ENCODE results near the gene AOPEP. TPM values are rescaled to one million over a fixed set of nuclear protein-coding genes. Genes with fewer than 3 reads are reported as not detected.

Gene AOPEP
- total RNA-seq, 1 donor from 2014 or later, result 180 TPM

DNA sequence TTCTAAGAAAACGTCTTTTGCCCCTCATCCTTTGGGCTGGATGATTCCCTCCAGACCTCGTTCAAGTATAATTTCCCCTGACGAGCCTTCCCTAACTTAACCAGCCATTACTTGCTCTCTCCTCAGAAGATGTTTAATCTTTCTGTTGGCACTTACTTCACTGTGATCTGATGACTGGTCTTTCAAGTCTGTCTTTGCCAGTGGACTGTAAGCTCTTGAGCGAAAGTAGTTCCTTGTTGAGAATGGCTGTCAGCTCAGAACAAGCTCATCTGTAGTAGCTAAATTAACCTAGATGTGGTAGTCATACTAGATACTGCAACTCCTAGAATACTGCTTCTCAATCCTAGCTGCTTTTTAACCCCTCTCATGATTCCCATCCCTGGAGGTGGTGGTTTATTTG, 125.0 kb downstream of the AOPEP start:
- ATAC-seq, result no peak
- DNase-seq (ENCODE audit: missing footprints), result no peak
- intact Hi-C loops (cut with DNase I), result no loop called here

DNA sequence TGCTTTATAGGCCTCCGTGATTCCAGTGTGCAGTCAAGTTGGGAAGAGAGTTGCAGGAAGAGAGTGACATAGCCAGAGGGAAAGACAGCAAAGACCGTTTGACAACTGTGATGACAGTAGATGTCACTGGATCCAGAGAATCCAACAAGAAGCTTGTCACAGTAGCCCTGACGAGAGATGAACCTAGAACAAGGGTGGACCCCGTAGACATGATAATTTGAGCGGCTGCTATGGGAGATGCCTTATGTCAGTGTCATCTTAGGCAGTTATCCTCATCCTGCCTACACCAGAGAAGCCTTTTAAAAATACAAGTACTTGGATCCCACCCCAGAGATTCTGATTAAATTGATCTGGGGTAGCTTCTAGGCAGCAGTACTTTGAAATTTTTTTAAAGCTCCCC, 125.4 kb downstream of the AOPEP start:
- no peak for ATAC-seq
- intact Hi-C loops (cut with DNase I), result no loop called here
- no peak for DNase-seq (ENCODE audit: missing footprints)

DNA sequence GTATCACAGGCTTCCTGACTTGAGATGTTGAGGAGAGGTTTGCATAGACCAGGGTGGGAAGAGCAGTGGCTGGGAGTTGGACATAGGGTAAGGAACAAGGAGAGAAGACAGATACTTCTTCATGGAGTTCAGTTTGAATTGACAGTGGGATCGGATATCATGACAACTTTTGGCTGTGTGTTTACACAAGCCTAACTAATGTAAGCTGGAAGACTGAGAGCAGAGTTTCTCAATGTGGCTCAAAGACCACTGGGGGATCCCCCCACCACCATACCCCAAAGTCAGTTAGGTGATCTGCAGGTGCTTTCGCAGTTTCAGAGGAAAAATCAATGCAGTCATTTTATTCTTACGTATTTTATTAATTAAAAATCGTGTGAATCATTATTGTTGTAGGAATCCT, 125.9 kb downstream of the AOPEP start:
- DNase-seq (ENCODE audit: missing footprints) (no peak), ATAC-seq (no peak)
- intact Hi-C loops (cut with DNase I), result no loop called here

DNA sequence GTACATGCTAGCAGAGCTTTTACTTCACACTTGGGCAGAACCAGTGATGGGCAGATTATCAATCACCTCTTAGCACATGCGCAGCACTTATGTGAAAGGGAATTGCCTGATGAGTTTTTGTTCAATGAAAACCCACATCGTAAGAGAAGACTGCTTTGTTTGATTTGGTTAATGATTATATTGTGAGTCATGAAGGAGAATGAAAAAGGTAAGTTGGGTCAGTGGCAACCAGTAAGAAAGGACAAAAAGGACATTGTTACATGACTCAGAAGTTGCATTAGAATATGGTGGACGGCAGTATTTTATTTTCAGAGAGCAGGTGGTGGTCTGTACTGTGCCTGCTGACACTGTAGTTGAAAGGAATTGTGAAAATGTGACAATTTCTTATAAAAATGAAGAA, 127.4 kb downstream of the AOPEP start:
- intact Hi-C loops (cut with DNase I), result no loop called here
- DNase-seq (ENCODE audit: missing footprints) (no peak), ATAC-seq (no peak)

DNA sequence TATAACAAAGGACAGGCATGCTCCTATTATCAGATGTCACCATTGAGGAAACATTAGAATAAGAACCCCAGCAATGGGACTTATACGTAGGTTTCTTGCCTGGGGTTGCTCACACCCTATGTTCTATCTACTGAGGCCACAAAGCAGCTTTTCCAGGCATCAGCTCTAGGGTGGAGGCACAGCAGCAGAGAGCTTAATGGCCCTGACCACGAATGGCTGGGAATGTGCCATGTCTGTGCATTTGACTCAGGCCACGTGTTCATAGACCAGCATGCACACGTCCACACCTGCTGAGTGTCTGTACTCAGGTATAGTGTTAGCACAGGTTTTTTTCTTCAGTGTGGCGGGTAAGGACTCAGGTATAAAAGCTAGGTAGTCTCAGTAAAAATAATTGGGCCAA, 129.4 kb downstream of the AOPEP start:
- DNase-seq (ENCODE audit: missing footprints) (no peak), ATAC-seq (no peak)
- intact Hi-C loops (cut with DNase I), result no loop called here

DNA sequence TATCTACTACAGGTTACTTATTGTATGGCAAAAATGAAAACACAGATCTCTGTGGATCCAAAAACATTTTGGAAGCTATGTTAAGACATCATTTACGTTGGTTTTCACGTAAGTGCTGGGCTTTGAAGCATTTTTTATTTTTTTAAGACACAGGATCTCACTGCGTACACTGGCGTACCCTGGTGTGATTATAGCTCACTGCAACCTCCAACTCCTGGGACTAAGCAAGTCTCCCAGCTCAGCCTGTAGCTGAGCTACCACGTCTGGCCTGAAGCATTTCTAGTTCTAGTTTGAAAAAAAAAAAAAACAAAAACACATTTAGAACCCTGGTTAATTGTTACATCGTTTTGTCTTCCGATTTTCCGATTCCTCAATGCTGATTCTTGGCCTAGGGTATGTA, 131.3 kb downstream of the AOPEP start:
- ATAC-seq, result no peak
- DNase-seq (ENCODE audit: missing footprints), result no peak
- intact Hi-C loops (cut with DNase I), result no loop called here

DNA sequence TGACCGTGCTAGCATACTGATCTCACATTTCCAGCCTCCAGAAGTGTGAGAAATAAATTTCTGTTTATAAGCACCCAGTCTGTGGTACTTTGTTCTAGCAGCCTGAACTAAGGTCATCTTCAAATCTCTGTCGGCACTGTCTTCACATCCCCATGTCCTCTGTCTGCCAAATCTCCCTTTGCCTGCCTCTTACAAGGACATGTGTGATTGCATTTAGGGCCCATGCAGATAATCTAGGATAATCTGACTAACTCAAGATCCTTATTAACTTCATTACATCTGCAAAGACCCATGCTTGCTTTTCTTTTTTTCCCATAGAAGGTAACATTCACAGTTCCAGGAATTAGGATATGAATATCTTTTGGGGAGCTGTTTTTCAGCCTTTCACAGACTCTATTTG, 132.7 kb downstream of the AOPEP start:
- DNase-seq (ENCODE audit: missing footprints), result no peak
- ATAC-seq, result no peak
- intact Hi-C loops (cut with DNase I), result no loop called here

DNA sequence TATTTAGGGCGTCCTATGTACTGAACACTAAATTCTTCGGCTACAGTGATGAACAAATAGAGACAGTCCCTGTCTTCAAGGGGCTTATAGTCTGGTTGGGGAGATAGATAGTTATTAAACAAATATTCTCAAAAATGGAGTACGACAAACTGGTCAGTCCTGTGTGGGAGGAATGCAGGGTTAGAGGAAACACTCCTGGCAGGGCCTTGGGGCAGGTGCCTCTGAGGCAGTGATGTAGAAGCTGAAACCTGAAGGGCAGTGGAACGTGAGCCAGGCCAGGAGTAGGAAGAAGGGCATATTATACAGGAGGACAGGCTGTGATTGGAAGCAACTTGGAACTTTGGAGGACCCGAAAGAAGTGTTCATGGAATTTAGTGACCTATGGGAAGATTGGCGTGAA, 133.4 kb downstream of the AOPEP start:
- no peak for DNase-seq (ENCODE audit: missing footprints)
- intact Hi-C loops (cut with DNase I), result no loop called here
- no peak for ATAC-seq

DNA sequence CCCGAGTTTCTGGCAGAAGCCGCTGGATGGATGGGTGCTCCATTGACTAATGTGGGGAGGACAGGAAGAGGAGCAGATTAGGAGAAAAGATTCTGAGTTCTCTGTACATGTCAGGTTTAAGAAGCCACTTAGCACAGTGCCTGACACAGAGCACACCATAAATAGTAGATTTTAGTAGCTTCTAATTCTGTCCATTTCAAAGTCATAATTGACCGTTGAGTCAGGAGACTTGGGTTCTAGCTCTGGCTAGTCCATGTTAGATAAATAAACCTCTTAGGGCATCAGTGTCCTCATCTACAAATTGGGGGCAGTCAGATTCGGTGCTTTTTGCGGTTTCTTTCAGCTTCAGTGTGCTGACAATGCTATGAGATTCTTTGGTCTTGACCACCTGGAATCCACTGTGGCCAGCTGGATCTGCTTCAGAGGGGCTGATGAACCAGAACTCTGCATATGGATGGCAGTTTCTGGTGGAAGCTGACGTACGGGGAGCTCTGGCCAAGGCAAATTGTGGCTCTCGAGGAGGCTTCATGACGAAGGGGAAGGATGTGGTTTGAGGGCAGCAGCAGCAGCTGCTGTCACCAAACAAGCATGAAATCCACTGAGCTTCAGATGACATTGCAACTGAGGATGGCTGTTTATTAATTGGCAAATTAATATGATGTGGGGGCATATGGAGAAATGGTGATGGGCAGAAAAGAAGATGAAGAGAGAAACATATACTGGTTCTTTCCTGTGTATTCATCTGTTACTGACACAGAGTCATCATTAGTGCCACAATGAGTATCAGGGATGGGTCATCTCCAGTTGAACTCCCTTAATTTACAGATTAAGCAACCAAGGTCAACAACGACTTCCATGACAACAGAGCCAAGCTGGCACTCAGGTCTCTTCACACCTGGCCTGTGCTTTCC, 134.4 kb downstream of the AOPEP start:
- DNase-seq (ENCODE audit: missing footprints) (no peak), ATAC-seq (no peak)
- intact Hi-C loops (cut with DNase I), result no loop called here

DNA sequence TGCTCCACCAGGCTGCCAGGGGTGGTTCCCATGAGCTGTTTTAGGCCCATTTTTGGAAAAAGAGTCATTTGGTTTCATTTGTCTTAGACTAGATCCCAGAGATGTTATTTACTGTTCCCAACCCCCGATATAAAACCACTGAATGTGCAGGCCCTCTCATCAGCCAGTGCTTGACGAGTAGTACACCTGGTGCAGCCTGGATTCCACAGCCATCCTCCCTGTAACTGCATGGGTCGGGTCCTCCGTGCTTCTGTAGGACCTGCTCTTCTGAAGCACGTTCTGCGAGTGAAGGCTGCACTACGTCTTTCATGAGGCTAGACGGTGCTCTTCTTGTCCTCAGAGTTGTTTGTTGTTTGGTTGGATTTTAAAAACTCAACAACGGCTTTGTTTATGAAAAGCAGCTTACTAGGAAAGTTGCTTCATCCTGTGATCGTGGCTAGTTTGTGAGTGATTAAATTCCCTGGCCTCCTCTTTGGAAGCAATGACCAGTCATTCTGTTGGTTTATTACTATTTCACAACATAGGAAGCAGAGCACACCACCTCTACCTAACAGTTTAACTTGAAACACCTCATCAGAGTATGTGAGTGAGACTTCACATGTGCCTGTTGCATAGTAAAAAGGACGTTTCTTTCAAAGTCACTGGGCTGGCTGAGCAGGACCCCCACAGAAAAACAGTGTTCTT, 135.2 kb downstream of the AOPEP start:
- DNase-seq (ENCODE audit: missing footprints) (no peak), ATAC-seq (no peak)
- intact Hi-C loops (cut with DNase I), result no loop called here

DNA sequence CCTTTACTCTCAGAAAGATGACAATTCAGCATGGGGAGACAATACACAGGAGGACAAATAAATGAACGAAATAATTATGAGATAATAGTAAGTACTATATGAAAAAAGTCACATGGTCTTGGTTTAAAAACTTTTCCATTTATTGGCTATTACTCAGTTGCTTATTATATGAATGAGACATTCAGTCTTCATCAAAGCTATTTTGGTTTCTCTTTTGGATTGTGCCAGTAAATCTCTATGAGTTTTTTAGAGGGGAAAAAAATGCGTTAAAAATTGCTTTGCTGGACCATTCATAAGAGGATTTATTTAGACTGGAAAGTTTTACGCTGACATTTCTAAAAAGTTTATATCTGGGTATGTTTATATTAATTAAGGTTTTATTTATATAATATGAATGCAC, 137.7 kb downstream of the AOPEP start:
- no peak for ATAC-seq
- DNase-seq (ENCODE audit: missing footprints), result no peak
- intact Hi-C loops (cut with DNase I), result no loop called here

DNA sequence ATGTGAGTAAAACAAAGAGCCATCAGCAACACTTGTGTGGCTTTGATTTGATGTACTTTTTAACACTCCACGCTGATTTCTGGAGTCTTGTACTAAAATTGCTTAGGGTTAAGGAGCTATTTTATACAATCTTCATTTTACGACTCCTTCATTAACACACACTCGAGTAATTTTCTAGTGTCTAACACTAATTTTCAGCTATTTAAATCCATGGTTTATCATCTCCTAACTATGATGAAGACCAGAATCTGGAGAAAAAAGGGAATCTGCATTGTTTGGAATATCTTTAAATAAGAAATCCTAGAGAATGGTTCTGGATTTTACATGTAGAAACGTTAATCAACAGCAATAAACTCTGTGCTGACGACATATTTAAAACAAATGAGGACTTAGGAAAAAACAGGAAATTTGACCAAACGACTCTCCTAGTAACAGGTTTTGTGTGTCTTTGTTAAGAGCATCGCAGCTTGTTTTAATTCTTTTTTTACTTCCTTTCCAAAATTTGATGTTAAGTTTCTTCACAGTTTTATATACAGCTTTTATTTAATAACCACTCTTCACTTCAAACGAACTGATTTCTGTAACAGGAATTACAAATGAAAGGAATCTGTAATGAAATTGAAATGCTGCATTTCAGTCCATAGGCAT, 138.5 kb downstream of the AOPEP start:
- intact Hi-C loops (cut with DNase I), result loop anchor here (5.0 kb wide), 4 partner anchors 53 to 138 kb away; partner anchors contain the start of gene AOPEP
- no peak for ATAC-seq
- no peak for DNase-seq (ENCODE audit: missing footprints)

DNA sequence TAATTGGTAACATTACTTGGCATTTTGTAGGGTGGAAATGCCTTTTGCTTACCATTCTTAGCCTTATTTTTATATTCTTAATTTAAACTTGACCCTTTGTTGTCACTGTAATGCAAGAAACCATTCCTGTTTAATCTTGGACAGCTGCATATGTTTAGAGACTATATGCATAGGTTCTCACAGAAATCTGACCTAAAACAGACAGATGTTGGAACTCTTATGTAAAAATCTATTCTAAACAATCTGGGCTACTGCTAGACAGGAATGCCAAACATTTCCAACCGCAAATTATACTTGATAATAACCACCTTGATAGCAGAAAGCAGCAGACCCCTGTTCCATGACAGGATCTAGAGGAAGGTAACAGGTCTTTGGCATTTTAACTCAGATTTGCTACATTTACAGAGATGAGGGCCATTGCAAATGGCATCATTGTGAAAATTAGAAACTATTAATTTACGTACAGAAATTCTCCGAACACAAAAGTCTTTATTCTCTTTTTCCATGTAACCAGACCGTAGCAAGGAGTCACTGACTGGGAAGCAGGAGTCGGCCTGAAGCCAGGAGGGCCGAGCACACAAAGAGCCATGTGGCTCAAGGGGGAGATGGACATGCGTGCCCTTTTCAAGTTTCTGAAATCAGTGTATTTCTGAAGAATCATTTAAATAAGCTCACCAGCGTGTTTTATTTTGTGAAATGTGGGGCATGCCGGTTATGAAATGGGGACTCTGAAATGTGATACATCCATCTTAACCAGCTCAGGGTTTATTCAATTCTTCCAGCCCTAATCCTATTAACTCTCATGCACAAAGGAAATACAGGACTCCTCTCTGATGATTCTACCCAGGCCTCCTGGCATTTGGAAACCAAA, 139.3 kb downstream of the AOPEP start:
- ATAC-seq (no peak), DNase-seq (ENCODE audit: missing footprints) (peak; percentile 68)
- intact Hi-C loops (cut with DNase I), result loop anchor here (5.0 kb wide), 4 partner anchors 54 to 139 kb away; partner anchors contain the start of gene AOPEP

DNA sequence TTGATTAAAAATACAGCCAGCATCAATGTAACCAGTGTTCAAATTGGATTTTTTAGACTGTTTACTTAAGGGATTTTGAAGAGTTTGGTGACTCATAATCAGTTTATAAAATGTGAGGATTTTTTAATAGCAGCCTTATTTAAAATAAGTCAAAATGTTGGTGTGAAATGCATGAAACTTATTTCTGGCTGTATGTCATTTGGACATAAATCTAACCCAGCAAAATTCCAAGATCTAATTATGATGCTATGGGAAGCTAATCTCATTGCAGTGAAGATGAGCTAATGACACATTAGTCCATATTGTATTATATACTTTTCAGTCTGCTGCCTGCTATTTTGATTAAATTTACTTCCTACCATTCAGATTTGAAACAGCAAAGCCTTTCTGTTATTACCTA, 140.3 kb downstream of the AOPEP start:
- ATAC-seq (no peak), DNase-seq (ENCODE audit: missing footprints) (no peak)
- intact Hi-C loops (cut with DNase I), result loop anchor here (1.0 to 5.0 kb wide), 5 partner anchors 54 to 140 kb away; partner anchors contain the start of gene AOPEP

DNA sequence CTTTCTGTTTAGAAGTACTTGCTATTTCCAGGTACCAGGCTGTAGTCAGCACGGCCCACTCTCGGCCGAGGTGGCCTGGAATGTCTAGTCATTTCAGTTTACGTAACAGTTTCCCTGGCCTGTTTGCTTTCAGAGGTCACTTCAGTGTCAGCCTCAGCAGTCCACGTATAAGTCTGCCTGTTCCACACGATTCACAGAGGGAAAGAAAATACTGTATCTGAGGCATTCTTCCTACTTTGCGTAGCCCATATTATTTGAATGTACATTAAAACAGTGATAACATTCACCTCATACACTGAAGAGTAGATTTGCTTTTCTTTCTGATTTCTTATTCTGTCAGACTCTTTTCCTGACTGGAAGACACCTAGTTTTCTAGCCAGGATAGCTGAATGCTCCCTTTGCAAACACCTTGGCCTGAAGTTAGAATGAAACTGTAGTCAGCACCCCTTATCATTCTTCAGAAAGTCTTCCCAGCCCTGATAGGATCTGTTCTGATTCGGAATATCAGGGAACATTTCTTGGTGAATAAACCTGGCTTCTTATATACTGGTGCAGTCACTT, 140.9 kb downstream of the AOPEP start:
- peak; percentile 85 for ATAC-seq
- intact Hi-C loops (cut with DNase I), result loop anchor here (1.0 to 5.0 kb wide), 5 partner anchors 55 to 140 kb away; partner anchors contain the start of gene AOPEP

DNA sequence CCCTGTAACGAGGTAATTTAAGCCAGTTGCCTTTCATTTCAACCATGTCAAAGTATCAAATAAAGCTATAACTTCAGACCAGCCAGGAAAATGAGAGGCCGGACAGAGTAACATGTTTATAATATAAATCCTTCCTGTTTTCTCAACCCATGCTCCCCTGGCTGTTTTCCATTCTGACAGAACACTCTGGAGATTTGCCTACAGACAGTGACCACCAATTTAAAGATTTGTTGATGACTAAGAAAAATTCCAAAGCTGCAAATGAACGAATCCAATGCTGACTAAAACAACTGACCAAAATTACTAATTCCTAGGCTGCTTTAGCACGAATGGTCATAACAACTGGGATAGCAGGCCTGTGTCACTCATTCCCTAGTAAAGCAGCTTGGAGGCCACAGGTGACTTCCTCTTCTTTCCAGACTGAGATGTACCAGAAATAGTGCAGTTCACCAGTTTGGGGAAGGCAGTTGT, 141.4 kb downstream of the AOPEP start:
- intact Hi-C loops (cut with DNase I), result loop anchor here (1.0 to 5.0 kb wide), 5 partner anchors 56 to 141 kb away; partner anchors contain the start of gene AOPEP
- ATAC-seq (no peak), DNase-seq (ENCODE audit: missing footprints) (no peak)

More for the DNA sequence above, 140.9 kb downstream of the AOPEP start:
- peak; percentile 78 for DNase-seq (ENCODE audit: missing footprints)

DNA sequence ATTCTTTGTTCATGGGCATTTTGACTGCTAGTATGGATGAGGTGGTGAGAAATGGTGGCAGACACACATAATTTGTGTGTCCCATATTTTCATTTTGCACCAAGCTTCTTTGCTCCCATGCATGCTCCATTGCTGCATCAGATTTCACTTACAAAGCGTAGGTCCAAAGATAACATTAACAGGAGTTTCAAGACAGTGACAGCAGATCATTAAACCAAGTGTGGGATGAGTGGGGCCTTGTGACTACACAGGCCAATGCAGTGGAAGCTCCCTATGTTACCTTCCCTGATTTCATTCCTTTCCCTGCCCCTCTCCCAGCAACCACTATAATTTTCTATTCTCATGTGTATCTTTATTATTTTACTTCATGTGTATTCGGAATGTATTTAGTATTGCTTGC, 142.0 kb downstream of the AOPEP start:
- ATAC-seq, result no peak
- intact Hi-C loops (cut with DNase I), result loop anchor here (5.0 kb wide), 4 partner anchors 56 to 141 kb away; partner anchors contain the start of gene AOPEP
- no peak for DNase-seq (ENCODE audit: missing footprints)

DNA sequence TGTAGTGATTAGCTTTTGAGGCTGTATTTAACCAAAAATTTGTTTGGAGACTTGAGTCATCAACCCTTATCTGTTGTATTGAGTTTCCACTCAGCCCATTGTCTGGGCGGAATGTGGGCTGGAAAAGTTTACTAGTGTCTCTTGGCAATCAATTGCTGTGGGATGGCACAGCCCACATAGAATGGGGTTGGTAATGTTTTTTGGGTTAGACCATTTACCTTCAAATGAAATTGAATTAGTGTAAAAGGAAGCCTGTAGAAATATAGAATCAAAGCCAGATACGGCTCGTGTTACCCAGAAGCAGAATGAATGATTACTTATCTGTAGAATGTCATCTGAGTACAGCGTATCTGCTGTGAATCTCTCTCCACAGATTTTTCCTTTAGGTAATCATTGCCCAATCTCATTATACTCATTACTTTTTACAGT, 142.9 kb downstream of the AOPEP start:
- no peak for DNase-seq (ENCODE audit: missing footprints)
- intact Hi-C loops (cut with DNase I), result loop anchor here (5.0 kb wide), 4 partner anchors 57 to 142 kb away; partner anchors contain the start of gene AOPEP
- ATAC-seq, result no peak

Measured in Right ventricle myocardium inferior (tissue), 1 donor.